ENCODE measurements around the gene PTPRC. TPM values are rescaled to one million over a fixed set of nuclear protein-coding genes. Genes with fewer than 3 reads are reported as not detected.
A peak's percentile ranks its signal among the peaks of the same experiment; 100 is the strongest.

Gene PTPRC
- total RNA-seq, 2 experiments from 2014 or later = 689 to 714 TPM

- peak overlapping the region; percentile 63 for H3K4me3 Mint-ChIP-seq
- CTCF ChIA-PET = interaction anchor here (0.6 to 1.5 kb wide), 4 partner anchors 11 to 69 kb away, joined by 3 to 7 read pairs (median 3); no protein-coding TSS in a partner anchor
- peaks cover 89% of the 10 kb centered on the region for H3K4me1 Mint-ChIP-seq (ENCODE audit: low read depth)
- DNase-seq = no peak
- no peaks in the 10 kb centered on the region for H3K9me3 Mint-ChIP-seq
- H3K27me3 Mint-ChIP-seq (ENCODE audit: low read depth) = no peaks in the 10 kb centered on the region
- intact Hi-C loops (cut with micrococcal nuclease) = loop anchor here (2.0 to 10.0 kb wide), 8 partner anchors 67 to 905 kb away; partner anchors contain the start of gene DENND1B
- H3K36me3 Mint-ChIP-seq (ENCODE audit: low read depth) = peaks cover 61% of the 10 kb centered on the region
- peak overlapping the region; percentile 92 for H3K27ac Mint-ChIP-seq
Measured at GRCh38 chr1:198679535-198680173, 40.8 kb downstream of the PTPRC start.

DNA sequence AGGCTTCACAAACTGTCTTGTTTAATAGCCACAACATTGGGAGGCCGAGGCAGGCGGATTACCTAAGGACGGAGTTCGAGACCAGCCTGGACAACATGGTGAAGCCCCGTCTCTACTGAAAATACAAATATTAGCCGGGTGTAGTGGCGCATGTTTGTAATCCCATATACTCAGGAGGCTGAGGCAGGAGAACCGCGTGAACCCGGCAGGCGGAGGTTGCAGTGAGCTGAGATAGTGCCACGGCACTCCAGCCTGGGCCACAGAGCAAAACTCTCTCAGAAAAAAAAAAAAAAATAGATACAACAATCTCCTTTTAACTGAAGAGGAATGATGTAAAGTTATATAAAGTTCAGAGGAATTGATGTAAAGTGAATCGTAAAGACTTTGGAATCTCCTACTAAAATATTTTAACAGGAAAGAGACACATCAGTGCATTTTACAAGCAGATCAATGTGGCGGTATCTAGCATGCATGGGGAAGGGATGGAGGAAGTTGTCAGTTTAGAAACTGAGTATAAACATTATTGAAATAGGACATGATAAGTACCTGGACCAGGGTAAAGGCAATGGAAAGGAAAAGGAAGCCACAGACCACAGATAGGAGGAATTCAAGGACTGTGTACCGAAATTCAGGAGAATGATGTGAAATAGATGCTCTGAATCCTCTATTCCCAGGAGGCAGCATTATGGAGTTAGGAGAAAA is 41.5 kb downstream of the PTPRC start:
- intact Hi-C loops (cut with micrococcal nuclease) = loop anchor here (2.0 to 10.0 kb wide), 7 partner anchors 68 to 906 kb away; partner anchors contain the start of gene DENND1B
- Mint-ChIP-seq H3K4me3 (peak overlapping the region; percentile 63), H3K9me3 (no peaks in the 10 kb centered on the region), H3K27ac (peak overlapping the region; percentile 92), H3K36me3 (ENCODE audit: low read depth) (peaks cover 58% of the 10 kb centered on the region), H3K4me1 (ENCODE audit: low read depth) (peaks cover 87% of the 10 kb centered on the region), H3K27me3 (ENCODE audit: low read depth) (no peaks in the 10 kb centered on the region)
- CTCF ChIA-PET = interaction anchor here (0.6 to 2.8 kb wide), 5 partner anchors 8 to 23 kb away, joined by 3 to 9 read pairs (median 3); no protein-coding TSS in a partner anchor
- DNase-seq = no peak

DNA sequence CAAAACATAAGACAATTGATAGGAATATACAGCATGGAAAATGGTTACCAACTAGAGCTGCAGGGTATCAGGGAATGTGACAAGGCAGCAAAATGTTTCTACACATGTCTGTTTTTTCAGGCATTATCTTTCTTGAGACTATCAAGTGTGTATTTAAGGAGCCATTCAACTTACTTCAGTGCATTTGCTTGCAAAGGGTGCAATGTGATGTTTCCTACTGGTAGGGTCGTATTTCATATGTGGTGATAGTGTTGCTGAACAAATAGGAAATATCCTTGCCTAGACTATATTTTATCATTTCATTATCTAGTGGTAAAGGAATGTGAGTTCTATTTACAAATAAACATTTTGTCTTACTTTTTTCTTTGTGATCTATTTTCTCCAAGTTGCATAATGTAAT is 42.4 kb downstream of the PTPRC start:
- peaks cover 52% of the 10 kb centered on the region for H3K36me3 Mint-ChIP-seq (ENCODE audit: low read depth)
- H3K27ac Mint-ChIP-seq = peak overlapping the region; percentile 92
- H3K27me3 Mint-ChIP-seq (ENCODE audit: low read depth) = no peaks in the 10 kb centered on the region
- no peaks in the 10 kb centered on the region for H3K9me3 Mint-ChIP-seq
- CTCF ChIA-PET = interaction anchor here (0.7 to 2.8 kb wide), 7 partner anchors 9 to 61 kb away, joined by 3 to 10 read pairs (median 3); no protein-coding TSS in a partner anchor
- intact Hi-C loops (cut with micrococcal nuclease) = loop anchor here (1.0 to 10.0 kb wide), 12 partner anchors 12 to 906 kb away; partner anchors contain the start of gene DENND1B
- no peak for DNase-seq
- H3K4me1 Mint-ChIP-seq (ENCODE audit: low read depth) = peaks cover 86% of the 10 kb centered on the region
- H3K4me3 Mint-ChIP-seq = peak overlapping the region; percentile 45

DNA sequence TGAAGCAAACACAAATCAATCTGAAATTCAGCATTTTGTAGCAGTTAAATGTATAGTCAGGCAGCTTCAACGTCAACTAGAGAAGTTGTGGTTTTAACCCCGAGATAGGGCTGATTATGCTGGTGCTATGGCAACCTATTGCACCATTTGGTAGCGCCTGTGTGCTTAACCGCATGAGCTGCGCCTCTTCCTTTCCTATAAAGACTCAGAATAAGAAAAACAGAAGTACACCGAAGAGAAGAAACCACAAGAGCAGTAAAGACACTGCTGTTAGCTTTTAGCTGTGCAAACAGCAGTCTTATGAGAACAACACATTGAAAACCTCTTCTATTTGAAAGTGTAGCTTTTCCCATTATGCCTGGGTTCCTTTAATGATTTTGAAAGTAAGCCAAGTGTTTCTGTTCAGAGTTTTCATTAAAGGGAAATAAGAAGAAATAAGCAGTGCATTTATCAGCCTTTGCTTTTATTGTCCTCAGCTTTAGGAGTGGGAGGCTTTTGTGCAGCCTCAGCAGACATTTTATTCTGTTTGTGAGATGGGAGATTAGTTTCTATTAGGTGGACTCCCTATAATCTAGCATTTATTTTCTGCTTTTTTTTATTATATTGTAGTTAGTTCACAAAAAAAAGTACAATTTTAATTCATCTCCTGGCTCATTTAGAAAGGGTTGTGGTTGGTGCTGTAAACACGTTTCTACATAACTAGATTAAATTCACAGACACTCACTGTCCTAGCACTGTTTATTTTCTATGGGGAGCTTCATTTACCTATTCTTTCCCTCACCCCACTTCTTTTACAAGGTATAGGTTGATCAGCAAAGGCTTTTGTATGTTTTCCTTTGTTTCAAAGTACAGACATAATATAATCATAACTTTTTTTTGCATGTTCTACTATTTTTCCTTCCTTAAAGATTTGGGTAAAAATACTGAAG is 43.3 kb downstream of the PTPRC start:
- Mint-ChIP-seq H3K4me1 (ENCODE audit: low read depth) (peaks cover 86% of the 10 kb centered on the region), H3K36me3 (ENCODE audit: low read depth) (peaks cover 52% of the 10 kb centered on the region), H3K4me3 (peak overlapping the region; percentile 61), H3K27ac (peak overlapping the region; percentile 99), H3K9me3 (no peaks in the 10 kb centered on the region), H3K27me3 (ENCODE audit: low read depth) (no peaks in the 10 kb centered on the region)
- peak; percentile 86 for DNase-seq
- CTCF ChIA-PET = interaction anchor here (0.7 to 2.8 kb wide), 9 partner anchors 9 to 161 kb away, joined by 3 to 10 read pairs (median 4); no protein-coding TSS in a partner anchor
- intact Hi-C loops (cut with micrococcal nuclease) = loop anchor here (1.0 to 10.0 kb wide), 16 partner anchors 9 to 907 kb away; partner anchors contain the start of gene DENND1B

DNA sequence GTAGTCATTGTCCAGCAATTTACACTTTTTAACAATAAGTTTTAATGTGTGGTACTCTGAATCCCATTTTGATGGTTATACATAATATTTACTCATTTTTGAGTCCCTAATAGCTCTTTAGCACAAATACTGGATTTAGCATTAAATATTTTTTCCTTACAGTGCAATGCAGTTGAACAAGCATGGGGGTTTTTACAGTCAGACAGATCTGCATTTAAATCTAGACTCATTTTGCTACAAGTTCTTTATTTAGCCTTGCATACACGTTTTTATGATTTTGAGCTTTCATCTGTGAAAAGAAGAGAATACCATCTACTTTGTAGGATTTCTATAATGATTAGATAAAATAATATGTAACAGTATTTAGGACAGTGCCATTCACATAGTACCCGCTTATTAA is 44.0 kb downstream of the PTPRC start:
- peak overlapping the region; percentile 99 for H3K27ac Mint-ChIP-seq
- CTCF ChIA-PET = interaction anchor here (1.4 to 2.8 kb wide), 4 partner anchors 9 to 80 kb away, joined by 4 to 10 read pairs (median 7); no protein-coding TSS in a partner anchor
- no peaks in the 10 kb centered on the region for H3K27me3 Mint-ChIP-seq (ENCODE audit: low read depth)
- H3K4me1 Mint-ChIP-seq (ENCODE audit: low read depth) = peaks cover 86% of the 10 kb centered on the region
- DNase-seq = no peak
- intact Hi-C loops (cut with micrococcal nuclease) = loop anchor here (1.0 to 10.0 kb wide), 8 partner anchors 8 to 908 kb away; partner anchors contain the start of gene DENND1B
- peak overlapping the region; percentile 61 for H3K4me3 Mint-ChIP-seq
- H3K9me3 Mint-ChIP-seq = no peaks in the 10 kb centered on the region
- H3K36me3 Mint-ChIP-seq (ENCODE audit: low read depth) = peaks cover 51% of the 10 kb centered on the region

DNA sequence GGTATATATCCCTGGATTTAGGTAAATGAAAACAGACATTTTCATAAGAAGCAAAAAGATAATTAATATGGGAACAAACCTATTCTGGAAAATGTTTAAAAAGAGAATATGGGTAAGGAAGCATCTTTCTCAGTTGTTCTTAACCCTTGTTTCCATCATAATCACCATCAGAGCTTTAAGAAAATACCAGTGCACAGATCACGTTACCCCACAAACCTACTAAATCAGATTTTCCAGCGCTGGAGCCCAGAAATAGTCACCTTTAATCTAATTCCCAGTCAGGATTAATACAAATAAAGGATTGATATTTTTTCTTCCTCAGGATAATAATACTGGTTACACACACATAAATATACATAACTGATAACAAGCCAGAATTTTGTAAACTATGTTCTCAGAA is 44.6 kb downstream of the PTPRC start:
- H3K4me1 Mint-ChIP-seq (ENCODE audit: low read depth) = peaks cover 86% of the 10 kb centered on the region
- no peaks in the 10 kb centered on the region for H3K9me3 Mint-ChIP-seq
- CTCF ChIA-PET = interaction anchor here (1.0 to 2.3 kb wide), 2 partner anchors 37 to 63 kb away, joined by 3 to 10 read pairs; no protein-coding TSS in a partner anchor
- peaks cover 46% of the 10 kb centered on the region for H3K36me3 Mint-ChIP-seq (ENCODE audit: low read depth)
- peak overlapping the region; percentile 99 for H3K27ac Mint-ChIP-seq
- intact Hi-C loops (cut with micrococcal nuclease) = loop anchor here (2.0 to 10.0 kb wide), 5 partner anchors 35 to 909 kb away; partner anchors contain the start of gene DENND1B
- no peak for DNase-seq
- peak overlapping the region; percentile 61 for H3K4me3 Mint-ChIP-seq
- no peaks in the 10 kb centered on the region for H3K27me3 Mint-ChIP-seq (ENCODE audit: low read depth)

GRCh38 chr1:198686069-198686728 is 47.4 kb downstream of the PTPRC start:
- Mint-ChIP-seq H3K27ac (peak overlapping the region; percentile 93), H3K9me3 (no peaks in the 10 kb centered on the region), H3K4me3 (peak overlapping the region; percentile 58), H3K27me3 (ENCODE audit: low read depth) (no peaks in the 10 kb centered on the region), H3K36me3 (ENCODE audit: low read depth) (peaks cover 48% of the 10 kb centered on the region), H3K4me1 (ENCODE audit: low read depth) (peaks cover 88% of the 10 kb centered on the region)
- intact Hi-C loops (cut with micrococcal nuclease) = loop anchor here (1.0 to 10.0 kb wide), 6 partner anchors 163 to 911 kb away; partner anchors contain the start of gene DENND1B
- CTCF ChIA-PET = interaction anchor here (0.6 to 1.8 kb wide), 10 partner anchors 14 to 534 kb away, joined by 3 to 7 read pairs (median 4); no protein-coding TSS in a partner anchor
- DNase-seq = no peak

GRCh38 chr1:198687429-198687828 is 48.6 kb downstream of the PTPRC start:
- peaks cover 86% of the 10 kb centered on the region for H3K4me1 Mint-ChIP-seq (ENCODE audit: low read depth)
- no peaks in the 10 kb centered on the region for H3K9me3 Mint-ChIP-seq
- peak overlapping the region; percentile 18 for H3K4me3 Mint-ChIP-seq
- CTCF ChIA-PET = interaction anchor here (0.9 kb wide), 1 partner anchor 14 kb away, joined by 4 read pairs; no protein-coding TSS in a partner anchor
- H3K27me3 Mint-ChIP-seq (ENCODE audit: low read depth) = no peaks in the 10 kb centered on the region
- H3K36me3 Mint-ChIP-seq (ENCODE audit: low read depth) = peaks cover 54% of the 10 kb centered on the region
- peak overlapping the region; percentile 93 for H3K27ac Mint-ChIP-seq
- DNase-seq = peak; percentile 54
- intact Hi-C loops (cut with micrococcal nuclease) = loop anchor here (2.0 to 10.0 kb wide), 5 partner anchors 223 to 913 kb away; partner anchors contain the start of gene DENND1B

DNA sequence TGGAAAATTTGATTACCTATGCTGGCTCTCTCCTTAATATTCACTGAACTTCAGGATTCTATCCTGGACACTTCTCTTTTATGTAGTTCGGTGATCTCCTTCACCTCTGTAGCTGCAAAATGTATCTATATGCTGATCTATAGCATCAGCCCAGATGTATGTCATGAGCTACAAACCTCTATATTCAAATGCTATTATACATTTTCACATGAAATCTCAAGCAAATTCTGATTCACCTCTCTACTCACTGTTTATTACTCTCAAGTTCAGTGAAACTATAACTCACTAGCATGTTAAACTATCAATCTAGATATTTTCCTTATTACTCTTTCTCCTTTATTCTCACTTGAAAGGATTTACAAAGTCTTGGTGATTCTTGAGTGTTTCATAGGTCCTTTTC is 52.2 kb downstream of the PTPRC start:
- Mint-ChIP-seq H3K4me3 (peak overlapping the region; percentile 19), H3K27me3 (ENCODE audit: low read depth) (no peaks in the 10 kb centered on the region), H3K36me3 (ENCODE audit: low read depth) (peaks cover 56% of the 10 kb centered on the region), H3K9me3 (no peaks in the 10 kb centered on the region), H3K4me1 (ENCODE audit: low read depth) (peaks cover 84% of the 10 kb centered on the region), H3K27ac (peak overlapping the region; percentile 89)
- intact Hi-C loops (cut with micrococcal nuclease) = loop anchor here (1.0 kb wide), 1 partner anchor 9 kb away; no protein-coding TSS in a partner anchor
- CTCF ChIA-PET = interaction anchor here (0.6 to 2.8 kb wide), 4 partner anchors 9 to 28 kb away, joined by 3 to 8 read pairs (median 4); no protein-coding TSS in a partner anchor
- no peak for DNase-seq

GRCh38 chr1:198693321-198693720 is 54.5 kb downstream of the PTPRC start:
- CTCF ChIA-PET = no interaction called here
- Mint-ChIP-seq H3K4me1 (ENCODE audit: low read depth) (peaks cover 83% of the 10 kb centered on the region), H3K27ac (peak overlapping the region; percentile 80), H3K9me3 (no peaks in the 10 kb centered on the region), H3K36me3 (ENCODE audit: low read depth) (peaks cover 68% of the 10 kb centered on the region), H3K4me3 (no peak overlapping the region), H3K27me3 (ENCODE audit: low read depth) (no peaks in the 10 kb centered on the region)
- DNase-seq = no peak
- intact Hi-C loops (cut with micrococcal nuclease) = no loop called here

DNA sequence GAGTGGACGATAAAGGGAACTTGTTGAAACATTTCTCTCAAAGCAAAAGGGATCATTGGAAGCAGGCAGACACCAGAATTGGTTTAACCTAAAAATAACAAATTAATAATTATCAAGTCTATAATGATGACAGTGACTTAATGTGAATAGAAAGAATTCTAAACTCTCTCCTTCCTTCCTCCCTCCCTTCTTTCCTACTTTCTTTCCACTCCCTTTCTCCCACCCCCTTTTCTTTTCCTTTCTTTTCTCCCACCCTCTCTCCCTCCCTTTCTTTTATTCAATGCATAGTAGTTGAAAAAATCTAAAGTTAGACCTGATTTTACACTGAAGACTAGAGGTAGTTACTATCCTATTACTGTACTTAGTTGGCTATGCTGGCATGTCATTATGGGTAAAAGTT is 55.7 kb downstream of the PTPRC start:
- Mint-ChIP-seq H3K27ac (peak overlapping the region; percentile 72), H3K27me3 (ENCODE audit: low read depth) (no peaks in the 10 kb centered on the region), H3K4me1 (ENCODE audit: low read depth) (peaks cover 80% of the 10 kb centered on the region), H3K36me3 (ENCODE audit: low read depth) (peaks cover 69% of the 10 kb centered on the region), H3K4me3 (no peak overlapping the region), H3K9me3 (no peaks in the 10 kb centered on the region)
- CTCF ChIA-PET = no interaction called here
- intact Hi-C loops (cut with micrococcal nuclease) = no loop called here
- DNase-seq = no peak
